Smooth muscle cell (in vitro differentiated cells): ENCODE data around the gene PTPN20. TPM values are rescaled to one million over a fixed set of nuclear protein-coding genes. Genes with fewer than 3 reads are reported as not detected.
A peak's percentile ranks its signal among the peaks of the same experiment; 100 is the strongest.
"Not testable (repeated sequence)": the region's sequence is repeated elsewhere in the genome, so short reads cannot be mapped to it uniquely, and the experiment has no call there.

Experiments
- DNase-seq: peaks from one replicate; lab custom pipeline; 2025; ENCODE audit not compliant: unreplicated experiment; lab: John Stamatoyannopoulos, UW
- H2AFZ ChIP-seq: fragments of 200-600 bp; sonication (generic); 2 replicates; pipeline ENCODE4 v1.6.0; 2016; ENCODE audit warnings: antibody characterized with exemption, low read depth, mild to moderate bottlenecking
- H3F3A ChIP-seq: fragments of 200-600 bp; sonication (generic); 2 replicates; pipeline ENCODE4 v1.6.0; 2017; ENCODE audit warnings: antibody characterized with exemption, low read depth
- H3K27ac ChIP-seq: fragments of 200-600 bp; sonication (generic); 2 replicates; pipeline ENCODE4 v1.5.1; 2016; ENCODE audit warnings: low read depth, mild to moderate bottlenecking
- H3K27me3 ChIP-seq: fragments of 200-600 bp; sonication (generic); 2 replicates; pipeline ENCODE4 v1.6.1; 2016; ENCODE audit warnings: low read depth, mild to moderate bottlenecking
- H3K36me3 ChIP-seq: fragments of 200-600 bp; sonication (generic); 2 replicates; pipeline ENCODE4 v1.5.1; 2016; ENCODE audit warnings: low read depth
- H3K4me1 ChIP-seq: fragments of 200-600 bp; sonication (generic); 2 replicates; pipeline ENCODE4 v1.5.1; 2016; ENCODE audit warnings: low read depth
- H3K4me2 ChIP-seq: fragments of 200-600 bp; sonication (generic); 2 replicates; pipeline ENCODE4 v1.6.0; 2016; ENCODE audit warnings: mild to moderate bottlenecking
- H3K4me3 ChIP-seq: fragments of 200-600 bp; sonication (generic); 2 replicates; pipeline ENCODE4 v1.5.1; 2016; ENCODE audit warnings: mild to moderate bottlenecking
- H3K79me2 ChIP-seq: fragments of 200-600 bp; sonication (generic); 2 replicates; pipeline ENCODE4 v1.6.0; 2016; ENCODE audit warnings: low read depth, mild to moderate bottlenecking
- H3K9ac ChIP-seq: fragments of 200-600 bp; sonication (generic); 2 replicates; pipeline ENCODE4 v1.6.0; 2016; ENCODE audit warnings: low read depth
- H3K9me3 ChIP-seq: fragments of 200-600 bp; sonication (generic); replicated peaks from 2 replicates; pipeline ENCODE4 v1.5.1; 2016; ENCODE audit warnings: low read depth
- H4K20me1 ChIP-seq: fragments of 200-600 bp; sonication (generic); 2 replicates; pipeline ENCODE4 v1.6.0; 2016; ENCODE audit warnings: low read depth
- CTCF ChIP-seq: fragments of 200-600 bp; sonication (generic); IDR thresholded peaks from 2 replicates; pipeline ENCODE4 v1.5.1; 2017; ENCODE audit warnings: borderline replicate concordance, mild to moderate bottlenecking, antibody characterized with exemption; ENCODE audit not compliant: insufficient read depth, poor library complexity, severe bottlenecking
- WGBS: methylation state at CpG from one replicate; pipeline ENCODE4 v1.1.7; 2016; ENCODE audit warnings: low lambda C conversion rate; 5-methylcytosine and 5-hydroxymethylcytosine counted together
- polyA plus RNA-seq: library from polyadenylated mRNA; unstranded; fragments of >200 nt; fragmentation: Nextera tagmentation; extraction: Ambion mirVana; gene quantifications from 2 replicates; pipeline ENCODE4 v1.2.1, GENCODE V29; 2016
- total RNA-seq: library from RNA; depleted of rRNA; stranded (reverse); fragments of >200 nt; gene quantifications from 2 replicates; pipeline ENCODE4 v1.2.3, GENCODE V29; 2014

Gene PTPN20
- total and polyA plus RNA-seq, 2 experiments from 2014 or later: not detected

DNA sequence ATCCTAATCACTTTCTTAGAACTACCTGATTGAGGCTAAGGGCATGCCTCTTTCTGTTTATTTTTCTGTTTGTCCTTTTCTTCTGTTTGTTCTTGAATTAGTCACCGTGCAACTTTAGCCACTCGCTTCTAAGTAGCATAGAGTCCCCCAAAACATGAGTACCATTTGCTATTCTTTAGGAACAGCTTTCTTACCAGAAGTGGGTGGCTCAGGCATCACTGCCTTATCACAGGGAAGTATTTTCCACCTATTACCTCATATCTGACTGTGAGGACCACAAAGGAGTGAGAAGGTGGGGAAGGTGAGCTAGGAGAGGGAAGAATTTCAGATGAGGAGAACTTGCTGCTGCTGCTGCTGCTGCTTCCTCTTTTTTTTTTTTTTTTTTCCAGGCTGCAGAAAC lies 13.9 kb downstream of the PTPN20 start:
- H3K9ac ChIP-seq, H3K4me2 ChIP-seq, DNase-seq, H3K4me3 ChIP-seq, H3K79me2 ChIP-seq, H3K27ac ChIP-seq, H3K4me1 ChIP-seq, H3F3A ChIP-seq, H2AFZ ChIP-seq, H4K20me1 ChIP-seq, H3K9me3 ChIP-seq, H3K36me3 ChIP-seq, H3K27me3 ChIP-seq: not testable (repeated sequence)
- no CpG with 5 or more reads among the region's 2 CpGs for WGBS

DNA sequence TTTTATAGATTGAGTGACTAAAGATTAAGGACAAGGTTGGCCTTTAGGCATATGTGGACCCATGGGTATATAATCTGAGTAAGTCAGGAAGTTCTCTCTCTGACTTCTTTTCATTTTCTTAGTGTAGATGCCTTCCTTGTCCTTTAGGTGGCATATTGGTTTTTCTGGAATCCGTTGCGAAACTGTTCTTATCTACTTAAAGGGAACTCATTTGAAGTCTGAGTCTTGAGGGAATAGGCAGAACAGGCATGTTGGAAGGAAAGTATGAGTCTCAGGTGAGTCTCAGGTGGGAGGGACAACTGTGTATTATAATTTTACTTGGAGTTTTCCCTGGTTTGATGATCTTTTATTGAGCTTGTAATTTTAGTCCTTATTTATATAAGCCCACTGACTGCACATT lies 14.6 kb downstream of the PTPN20 start:
- TF ChIP-seq CTCF: peak; percentile 14
- not testable (repeated sequence) for H3K4me1 ChIP-seq, H4K20me1 ChIP-seq, H3K27me3 ChIP-seq, H3K79me2 ChIP-seq, H3F3A ChIP-seq, H3K9ac ChIP-seq, H3K9me3 ChIP-seq, H3K36me3 ChIP-seq, H3K4me3 ChIP-seq, H3K27ac ChIP-seq, H2AFZ ChIP-seq, H3K4me2 ChIP-seq, DNase-seq
- 7% methylated on average over 2 of the region's 2 CpGs for whole genome bisulfite sequencing

DNA sequence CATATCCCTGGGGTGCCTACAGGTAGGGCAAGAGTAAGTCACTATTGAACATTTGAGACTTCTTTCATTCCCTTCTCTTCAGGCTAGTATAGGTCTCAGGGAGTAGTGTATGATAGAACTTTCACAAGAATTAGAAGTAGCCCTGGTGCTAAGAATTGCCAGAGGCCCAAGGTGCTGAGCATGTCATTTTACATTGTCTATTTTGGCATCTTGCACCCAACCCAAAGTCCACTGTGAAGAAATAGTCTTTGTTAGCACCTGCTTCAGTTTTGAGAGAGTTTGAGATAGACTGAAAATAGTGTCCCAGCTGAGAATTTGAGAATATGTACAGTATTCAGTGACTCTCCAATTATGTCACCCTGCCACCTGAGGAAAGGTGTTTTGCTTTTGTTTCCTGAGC lies 17.6 kb downstream of the PTPN20 start:
- H3K27ac ChIP-seq, H2AFZ ChIP-seq, H3K79me2 ChIP-seq, H3K4me2 ChIP-seq, H3K4me1 ChIP-seq, H4K20me1 ChIP-seq, DNase-seq, H3K36me3 ChIP-seq, H3K27me3 ChIP-seq, H3F3A ChIP-seq, H3K4me3 ChIP-seq, H3K9ac ChIP-seq, H3K9me3 ChIP-seq: not testable (repeated sequence)

DNA sequence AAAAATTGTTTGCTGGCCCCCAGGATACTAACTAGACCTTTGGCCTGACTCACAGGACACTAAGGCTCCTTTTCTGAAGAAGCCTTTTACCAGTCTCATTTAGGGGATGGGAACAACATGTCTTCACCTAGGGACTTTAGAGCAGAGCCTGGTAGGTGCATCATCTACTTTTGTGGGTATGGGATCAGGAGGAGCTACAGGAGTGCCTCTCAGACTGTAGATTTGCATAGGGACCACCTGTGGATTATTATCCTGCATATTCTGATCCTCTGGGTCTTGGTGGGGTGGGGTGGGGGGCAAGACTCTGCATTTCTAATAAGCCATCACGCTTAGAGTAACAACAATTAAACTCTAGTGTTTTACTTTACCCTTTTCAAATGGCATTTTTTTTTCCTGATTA lies 21.2 kb downstream of the PTPN20 start:
- H2AFZ ChIP-seq, H3K9ac ChIP-seq, H3K79me2 ChIP-seq, H3K27ac ChIP-seq, H3K4me1 ChIP-seq, H4K20me1 ChIP-seq, H3K9me3 ChIP-seq, H3F3A ChIP-seq, H3K27me3 ChIP-seq, H3K36me3 ChIP-seq, H3K4me3 ChIP-seq, DNase-seq, H3K4me2 ChIP-seq: not testable (repeated sequence)
- 94% methylated on average over 1 of the region's 1 CpG for WGBS

DNA sequence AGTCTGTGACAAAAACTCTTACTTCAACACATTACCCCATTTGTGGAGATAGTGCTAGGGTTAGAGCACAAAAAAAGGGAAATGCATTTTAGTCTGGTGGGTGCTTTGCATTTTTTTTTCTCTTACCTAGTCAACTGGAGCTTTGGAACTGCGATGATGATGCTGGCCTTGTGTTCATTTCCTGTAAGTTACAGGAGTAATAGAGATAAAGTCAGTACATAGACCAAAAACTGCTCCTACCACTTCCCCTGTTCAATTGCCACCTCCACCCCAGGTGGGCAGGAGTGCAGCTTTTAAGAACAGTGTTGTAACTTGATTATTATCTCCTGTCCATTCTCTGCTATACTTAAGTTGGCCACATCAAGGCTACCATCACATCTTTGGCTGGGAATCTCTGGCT lies 29.9 kb downstream of the PTPN20 start:
- not testable (repeated sequence) for H4K20me1 ChIP-seq, H3K27me3 ChIP-seq, H3F3A ChIP-seq, DNase-seq, H3K9ac ChIP-seq, H3K36me3 ChIP-seq, H3K27ac ChIP-seq, H3K9me3 ChIP-seq, H3K4me3 ChIP-seq, H3K79me2 ChIP-seq, H3K4me1 ChIP-seq, H3K4me2 ChIP-seq, H2AFZ ChIP-seq
- 100% methylated on average over 1 of the region's 1 CpG for WGBS

DNA sequence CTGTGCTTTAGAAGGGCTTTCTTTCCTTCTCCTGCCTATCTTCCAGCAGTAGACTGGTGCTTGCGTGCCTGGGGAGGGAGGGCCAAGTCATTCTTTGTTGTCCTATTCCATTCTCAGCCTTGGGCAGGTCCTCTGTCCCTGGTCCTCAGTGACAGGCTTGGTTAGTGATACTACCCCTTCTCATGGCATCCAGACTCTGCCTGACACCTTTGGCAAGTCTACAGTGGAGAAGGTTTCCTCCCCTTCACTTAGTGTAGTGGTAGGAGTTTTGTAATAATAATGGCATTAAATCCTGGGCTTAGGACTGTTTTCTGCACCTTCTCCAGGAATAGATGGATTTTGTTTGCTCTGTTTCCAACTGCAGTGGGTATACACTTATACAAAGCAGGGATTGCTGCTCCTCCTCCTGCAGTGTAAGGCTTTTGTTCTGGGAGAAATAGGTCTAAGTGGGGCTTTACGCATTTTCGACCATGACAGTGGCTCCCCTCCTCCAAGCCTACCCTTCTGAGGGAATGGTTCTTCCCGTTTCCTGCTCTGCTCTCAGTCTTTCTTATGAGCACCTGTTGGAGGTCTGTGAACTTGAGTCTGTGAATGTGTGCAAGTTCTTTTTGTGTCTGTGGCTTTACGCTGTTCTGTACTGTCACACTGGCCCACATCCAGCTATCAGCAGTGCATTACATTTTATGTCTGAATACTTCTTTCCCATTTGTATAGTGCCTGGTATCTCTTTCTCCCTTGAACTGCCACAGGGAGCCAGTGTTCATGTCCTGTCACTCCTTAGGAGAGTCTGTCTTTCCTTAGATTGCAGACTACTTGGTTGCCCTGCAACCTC lies 37.7 kb downstream of the PTPN20 start:
- H3K4me3 ChIP-seq, H2AFZ ChIP-seq, H4K20me1 ChIP-seq, H3K27me3 ChIP-seq, H3K27ac ChIP-seq, H3K9ac ChIP-seq, H3K4me1 ChIP-seq, H3K36me3 ChIP-seq, H3F3A ChIP-seq, H3K4me2 ChIP-seq, H3K79me2 ChIP-seq, H3K9me3 ChIP-seq, DNase-seq: not testable (repeated sequence)
- WGBS: 79% methylated on average over 5 of the region's 5 CpGs

- WGBS: 70% methylated on average over 4 of the region's 4 CpGs
- H3K9me3 ChIP-seq, H2AFZ ChIP-seq, H3K27me3 ChIP-seq, H4K20me1 ChIP-seq, H3K79me2 ChIP-seq, H3K4me3 ChIP-seq, H3K4me2 ChIP-seq, DNase-seq, H3K27ac ChIP-seq, H3K4me1 ChIP-seq, H3K36me3 ChIP-seq, H3K9ac ChIP-seq, H3F3A ChIP-seq: not testable (repeated sequence)
Observed at GRCh38 chr10:46952540-46952939, 41.3 kb downstream of the PTPN20 start.

DNA sequence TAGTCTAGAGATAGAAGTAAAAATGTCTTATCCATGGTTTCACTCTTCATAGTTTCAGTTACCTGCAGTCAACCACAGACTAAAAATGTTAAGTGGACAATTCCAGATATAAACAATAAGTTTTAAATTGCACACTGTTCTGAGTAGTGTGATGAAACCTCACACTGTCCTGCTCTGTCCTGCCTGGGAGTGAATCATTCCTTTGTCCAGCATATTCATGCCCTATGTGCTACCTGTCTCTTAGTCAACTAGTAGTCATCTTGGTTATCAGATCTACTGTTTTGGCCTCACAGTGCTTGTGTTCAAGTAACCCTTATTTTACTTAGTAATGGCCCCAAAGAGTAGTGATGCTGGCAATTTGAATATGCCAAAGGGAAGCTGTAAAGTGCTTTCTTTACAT lies 49.5 kb downstream of the PTPN20 start:
- not testable (repeated sequence) for H3K36me3 ChIP-seq, H2AFZ ChIP-seq, H3K9ac ChIP-seq, H3K4me1 ChIP-seq, H3K4me2 ChIP-seq, H4K20me1 ChIP-seq, H3K27ac ChIP-seq, DNase-seq, H3K79me2 ChIP-seq, H3K9me3 ChIP-seq, H3K4me3 ChIP-seq, H3F3A ChIP-seq, H3K27me3 ChIP-seq
